Measurements from ENCODE around the gene ARF6. TPM values are rescaled to one million over a fixed set of nuclear protein-coding genes. Genes with fewer than 3 reads are reported as not detected.
"Not testable (repeated sequence)": the region's sequence is repeated elsewhere in the genome, so short reads cannot be mapped to it uniquely, and the experiment has no call there.

ARF6 gene
- total RNA-seq, 4 donors from 2014 or later: 34.7 to 42.0 (median 35.7) TPM

GRCh38 chr14:49893309-49894213 lies 679 bp downstream of the ARF6 start:
- Histone ChIP-seq H3K27ac (peak overlapping the region; percentile 97 to 100 (median 100)), H3K27me3 (no peaks in the 10 kb centered on the region), H3K36me3 (peaks cover 0 to 13% (median 0%) of the 10 kb centered on the region in 3 donors), H3K4me3 (peak overlapping the region; percentile 81 to 100 (median 96)), H3K9me3 (no peaks in the 10 kb centered on the region), H3K4me1 (peaks cover 0 to 54% (median 42%) of the 10 kb centered on the region in 4 donors)
- DNase-seq (ENCODE audit: low spot score in 2 of 2): peak; percentile 19 to 30
- WGBS, 2 donors: 0 to 1% methylated on average over 32 to 54 of the region's 85 CpGs
- TF ChIP-seq EP300 (IDR thresholded peaks at IDR 0.05) (no peak), POLR2A (IDR thresholded peaks at IDR 0.05) (no peak)
- TF ChIP-seq, protein P1, sequence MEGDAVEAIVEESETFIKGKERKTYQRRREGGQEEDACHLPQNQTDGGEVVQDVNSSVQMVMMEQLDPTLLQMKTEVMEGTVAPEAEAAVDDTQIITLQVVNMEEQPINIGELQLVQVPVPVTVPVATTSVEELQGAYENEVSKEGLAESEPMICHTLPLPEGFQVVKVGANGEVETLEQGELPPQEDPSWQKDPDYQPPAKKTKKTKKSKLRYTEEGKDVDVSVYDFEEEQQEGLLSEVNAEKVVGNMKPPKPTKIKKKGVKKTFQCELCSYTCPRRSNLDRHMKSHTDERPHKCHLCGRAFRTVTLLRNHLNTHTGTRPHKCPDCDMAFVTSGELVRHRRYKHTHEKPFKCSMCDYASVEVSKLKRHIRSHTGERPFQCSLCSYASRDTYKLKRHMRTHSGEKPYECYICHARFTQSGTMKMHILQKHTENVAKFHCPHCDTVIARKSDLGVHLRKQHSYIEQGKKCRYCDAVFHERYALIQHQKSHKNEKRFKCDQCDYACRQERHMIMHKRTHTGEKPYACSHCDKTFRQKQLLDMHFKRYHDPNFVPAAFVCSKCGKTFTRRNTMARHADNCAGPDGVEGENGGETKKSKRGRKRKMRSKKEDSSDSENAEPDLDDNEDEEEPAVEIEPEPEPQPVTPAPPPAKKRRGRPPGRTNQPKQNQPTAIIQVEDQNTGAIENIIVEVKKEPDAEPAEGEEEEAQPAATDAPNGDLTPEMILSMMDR (IDR thresholded peaks at IDR 0.05): no peak

GRCh38 chr14:49894214-49895107 lies 1.6 kb downstream of the ARF6 start:
- H3K27ac ChIP-seq: peak overlapping the region; percentile 97 to 100 (median 100)
- H3K36me3 ChIP-seq: peaks cover 0 to 13% (median 0%) of the 10 kb centered on the region in 3 donors
- H3K4me1 ChIP-seq: peaks cover 0 to 57% (median 45%) of the 10 kb centered on the region in 4 donors
- 3 to 6% methylated on average over 8 of the region's 8 CpGs for WGBS, 2 donors
- not testable (repeated sequence) for DNase-seq (ENCODE audit: low spot score in 2 of 2); H3K9me3 ChIP-seq; H3K27me3 ChIP-seq
- peak overlapping the region; percentile 81 to 100 (median 96) for H3K4me3 ChIP-seq

DNA sequence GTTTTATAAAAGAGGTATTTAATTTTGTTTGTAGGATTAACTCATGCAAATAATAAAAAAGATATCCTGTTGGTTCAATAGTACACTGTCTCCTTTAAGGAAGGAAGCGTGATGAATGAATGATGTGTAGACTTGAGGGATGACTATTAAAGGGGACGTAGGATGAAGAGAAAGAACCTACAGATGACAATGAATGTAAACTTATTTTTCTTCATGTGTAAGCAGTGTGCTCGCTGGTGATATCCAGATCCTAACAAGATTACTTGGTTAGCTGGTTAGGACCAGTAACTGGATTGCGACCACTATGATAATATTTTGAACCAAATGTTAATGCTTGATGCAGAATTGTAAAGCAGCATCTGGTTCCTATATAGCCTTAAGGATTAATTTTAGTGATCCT lies 2.6 kb downstream of the ARF6 start:
- Histone ChIP-seq H3K27ac (peak overlapping the region in 3 of 4 donors; percentile 28 to 100 (median 46)), H3K4me3 (peak overlapping the region in 3 of 4 donors; percentile 91 to 100 (median 100)), H3K27me3 (no peaks in the 10 kb centered on the region), H3K36me3 (peaks cover 0 to 13% (median 0%) of the 10 kb centered on the region in 3 donors), H3K9me3 (no peaks in the 10 kb centered on the region), H3K4me1 (peaks cover 0 to 57% (median 45%) of the 10 kb centered on the region in 4 donors)
- TF ChIP-seq POLR2A (IDR thresholded peaks at IDR 0.05) (no peak), EP300 (IDR thresholded peaks at IDR 0.05) (no peak)
- TF ChIP-seq, protein P1 (IDR thresholded peaks at IDR 0.05): no peak
- WGBS, 2 donors: 21 to 27% methylated on average over 4 of the region's 4 CpGs
- no peak for DNase-seq (ENCODE audit: low spot score in 2 of 2)

DNA sequence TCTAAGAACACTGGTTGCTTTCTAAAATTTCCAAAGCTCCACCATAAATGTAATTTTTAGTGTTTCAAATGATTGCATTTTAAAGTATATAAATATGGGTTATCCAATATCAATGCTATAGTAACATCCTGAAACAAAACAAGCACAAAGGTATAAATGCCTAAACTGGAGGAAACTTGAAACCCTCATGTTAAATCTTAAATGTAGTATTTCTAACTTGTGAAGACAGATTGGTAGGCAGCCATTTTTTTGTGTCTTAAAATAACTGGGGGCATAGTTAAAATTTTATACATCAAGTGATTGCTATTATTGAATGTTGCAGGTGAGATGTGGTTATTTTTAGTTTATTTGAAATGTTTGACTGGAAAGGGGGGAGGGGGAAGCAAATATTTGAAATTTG lies 3.4 kb downstream of the ARF6 start:
- H3K4me1 ChIP-seq: peaks cover 0 to 57% (median 45%) of the 10 kb centered on the region in 4 donors
- peak overlapping the region in 3 of 4 donors; percentile 2 to 100 (median 100) for H3K4me3 ChIP-seq
- DNase-seq (ENCODE audit: low spot score in 2 of 2); H3K27me3 ChIP-seq; H3K9me3 ChIP-seq: not testable (repeated sequence)
- H3K36me3 ChIP-seq: peaks cover 0 to 13% (median 0%) of the 10 kb centered on the region in 3 donors
- peak overlapping the region in 2 of 4 donors; percentile 46 to 100 for H3K27ac ChIP-seq

- H3K27me3 ChIP-seq: no peaks in the 10 kb centered on the region
- DNase-seq (ENCODE audit: low spot score in 2 of 2): no peak
- peaks cover 0 to 13% (median 0%) of the 10 kb centered on the region in 3 donors for H3K36me3 ChIP-seq
- 46 to 54% methylated on average over 5 of the region's 5 CpGs for WGBS, 2 donors
- H3K4me1 ChIP-seq: peaks cover 0 to 52% (median 40%) of the 10 kb centered on the region in 4 donors
- H3K9me3 ChIP-seq: no peaks in the 10 kb centered on the region
- TF ChIP-seq EP300 (IDR thresholded peaks at IDR 0.05): no peak
- TF ChIP-seq, protein P1 (IDR thresholded peaks at IDR 0.05): no peak
- no peak for TF ChIP-seq POLR2A (IDR thresholded peaks at IDR 0.05)
- H3K27ac ChIP-seq: peak overlapping the region in 3 of 4 donors; percentile 8 to 47 (median 8)
- no peak overlapping the region for H3K4me3 ChIP-seq
Observed at GRCh38 chr14:49896966-49897365, 4.1 kb downstream of the ARF6 start.
